HEK293 (cell line): ENCODE results near the gene ARPC4.
A peak's percentile ranks its signal among the peaks of the same experiment; 100 is the strongest.
"Not testable (repeated sequence)": the region's sequence is repeated elsewhere in the genome, so short reads cannot be mapped to it uniquely, and the experiment has no call there.

ENCODE experiments used
- CTCF ChIA-PET: fragments of 350-600 bp; formaldehyde crosslinking; extraction: SDS; loops from one replicate; lab custom pipeline; 2021; ENCODE audit warnings: antibody characterized with exemption; lab: Yijun Ruan, JAX
- POLR2A ChIA-PET: fragments of 300-600 bp; formaldehyde crosslinking; extraction: SDS; loops from one replicate; lab custom pipeline; 2020; ENCODE audit warnings: antibody characterized with exemption, inconsistent platforms; lab: Yijun Ruan, JAX
- H3K27ac ChIP-seq: fragments of 200-500 bp; sonication (Bioruptor generic); 2 replicates; pipeline ENCODE4 v1.5.1; 2014; ENCODE audit warnings: low read depth, low read length, control low read depth, inconsistent platforms; ENCODE audit errors: extremely low read depth
- H3K36me3 ChIP-seq, 2 experiments: fragments of 200-500 bp in 1 of 2; sonication (Bioruptor generic) in 1 of 2; 1 replicate in 1 of 2; 2 replicates in 1 of 2; pipeline ENCODE4 v1.5.1; 2014 to 2017; ENCODE audit warnings: inconsistent platforms in 2 of 2, low read length in 2 of 2; ENCODE audit not compliant: control insufficient read depth in 2 of 2, insufficient read depth in 1 of 2
- H3K4me1 ChIP-seq: fragments of 200-500 bp; sonication (Bioruptor generic); 2 replicates; pipeline ENCODE4 v1.5.1; 2014; ENCODE audit warnings: mild to moderate bottlenecking, low read length, inconsistent platforms; ENCODE audit not compliant: control insufficient read depth, insufficient read depth
- H3K4me3 ChIP-seq: 2 replicates; pipeline ENCODE4 v1.5.1; 2011; ENCODE audit warnings: low read depth, mild to moderate bottlenecking, control low read depth, low read length, moderate library complexity
- H3K9me3 ChIP-seq: fragments of 200-500 bp; sonication (Bioruptor generic); 2 replicates; pipeline ENCODE4 v1.5.1; 2014; ENCODE audit warnings: low read depth, low read length, inconsistent platforms; ENCODE audit not compliant: control insufficient read depth, insufficient read depth
- KLF16 ChIP-seq: fragments of 450-650 bp; formaldehyde crosslinking; IDR thresholded peaks from 2 replicates; pipeline ENCODE4 v1.5.1; 2017; ENCODE audit warnings: missing biosample characterization, missing genetic modification characterization
- KLF8 ChIP-seq: fragments of 450-650 bp; formaldehyde crosslinking; IDR thresholded peaks from 2 replicates; pipeline ENCODE4 v1.5.1; 2016; ENCODE audit warnings: missing biosample characterization, missing genetic modification characterization
- SCRT1 ChIP-seq: fragments of 450-650 bp; formaldehyde crosslinking; IDR thresholded peaks from 2 replicates; pipeline ENCODE4 v1.5.1; 2016; ENCODE audit warnings: missing biosample characterization, missing genetic modification characterization, borderline replicate concordance
- ZNF114 ChIP-seq: fragments of 450-650 bp; formaldehyde crosslinking; IDR thresholded peaks from 2 replicates; pipeline ENCODE4 v1.5.0; 2017; ENCODE audit warnings: missing biosample characterization, missing genetic modification characterization
- ZNF248 ChIP-seq: fragments of 450-650 bp; formaldehyde crosslinking; IDR thresholded peaks from 2 replicates; pipeline ENCODE4 v1.5.1; 2017; ENCODE audit warnings: missing biosample characterization, missing genetic modification characterization
- ZNF354C ChIP-seq: fragments of 450-650 bp; formaldehyde crosslinking; IDR thresholded peaks from 2 replicates; pipeline ENCODE4 v1.5.1; 2016; ENCODE audit warnings: missing biosample characterization, missing genetic modification characterization, low read depth, borderline replicate concordance
- ZNF530 ChIP-seq: fragments of 450-650 bp; formaldehyde crosslinking; IDR thresholded peaks from 2 replicates; pipeline ENCODE4 v1.5.1; 2016; ENCODE audit warnings: low read depth, missing biosample characterization, missing genetic modification characterization
- ZNF571 ChIP-seq: fragments of 450-650 bp; formaldehyde crosslinking; IDR thresholded peaks from 2 replicates; pipeline ENCODE4 v1.5.0; 2017; ENCODE audit warnings: missing biosample characterization, missing genetic modification characterization
- ZNF654 ChIP-seq: fragments of 450-650 bp; formaldehyde crosslinking; IDR thresholded peaks from 2 replicates; pipeline ENCODE4 v1.5.1; 2016; ENCODE audit warnings: low read depth, missing biosample characterization, missing genetic modification characterization
- ZSCAN23 ChIP-seq: fragments of 450-650 bp; formaldehyde crosslinking; IDR thresholded peaks from 2 replicates; pipeline ENCODE4 v1.5.1; 2016; ENCODE audit warnings: missing biosample characterization, missing genetic modification characterization
- ZXDB ChIP-seq: fragments of 450-650 bp; formaldehyde crosslinking; IDR thresholded peaks from 2 replicates; pipeline ENCODE4 v1.5.1; 2016; ENCODE audit warnings: missing biosample characterization, missing genetic modification characterization
- TF ChIP-seq, protein P1 (sequence below): fragments of 450-650 bp; formaldehyde crosslinking; conservative IDR thresholded peaks from 2 replicates; pipeline ENCODE4 v1.5.1; 2016; ENCODE audit warnings: low read depth, missing biosample characterization, missing genetic modification characterization

The ARPC4 gene

DNA sequence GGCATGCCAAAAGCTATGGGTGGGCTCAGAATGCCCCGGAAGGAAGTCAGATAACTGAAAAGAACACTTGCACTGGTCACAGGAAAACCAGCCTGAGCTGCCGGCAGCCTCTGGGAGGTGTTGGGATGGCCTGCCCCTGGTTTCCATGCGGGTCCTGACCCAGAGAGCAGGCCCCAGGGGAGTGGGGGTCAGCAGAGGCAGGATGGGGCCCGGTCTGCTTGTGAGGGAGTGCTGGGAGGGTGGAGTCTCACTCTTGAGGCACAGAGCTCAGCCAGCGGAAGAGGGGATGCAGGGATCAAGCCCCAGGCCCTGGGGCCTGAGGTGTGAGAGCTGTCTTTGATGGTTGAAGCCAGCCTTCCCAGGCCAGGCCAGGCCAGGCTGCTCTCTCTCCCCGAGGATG, 53.3 kb downstream of the ARPC4 start (continued):
- TF ChIP-seq, protein P1, sequence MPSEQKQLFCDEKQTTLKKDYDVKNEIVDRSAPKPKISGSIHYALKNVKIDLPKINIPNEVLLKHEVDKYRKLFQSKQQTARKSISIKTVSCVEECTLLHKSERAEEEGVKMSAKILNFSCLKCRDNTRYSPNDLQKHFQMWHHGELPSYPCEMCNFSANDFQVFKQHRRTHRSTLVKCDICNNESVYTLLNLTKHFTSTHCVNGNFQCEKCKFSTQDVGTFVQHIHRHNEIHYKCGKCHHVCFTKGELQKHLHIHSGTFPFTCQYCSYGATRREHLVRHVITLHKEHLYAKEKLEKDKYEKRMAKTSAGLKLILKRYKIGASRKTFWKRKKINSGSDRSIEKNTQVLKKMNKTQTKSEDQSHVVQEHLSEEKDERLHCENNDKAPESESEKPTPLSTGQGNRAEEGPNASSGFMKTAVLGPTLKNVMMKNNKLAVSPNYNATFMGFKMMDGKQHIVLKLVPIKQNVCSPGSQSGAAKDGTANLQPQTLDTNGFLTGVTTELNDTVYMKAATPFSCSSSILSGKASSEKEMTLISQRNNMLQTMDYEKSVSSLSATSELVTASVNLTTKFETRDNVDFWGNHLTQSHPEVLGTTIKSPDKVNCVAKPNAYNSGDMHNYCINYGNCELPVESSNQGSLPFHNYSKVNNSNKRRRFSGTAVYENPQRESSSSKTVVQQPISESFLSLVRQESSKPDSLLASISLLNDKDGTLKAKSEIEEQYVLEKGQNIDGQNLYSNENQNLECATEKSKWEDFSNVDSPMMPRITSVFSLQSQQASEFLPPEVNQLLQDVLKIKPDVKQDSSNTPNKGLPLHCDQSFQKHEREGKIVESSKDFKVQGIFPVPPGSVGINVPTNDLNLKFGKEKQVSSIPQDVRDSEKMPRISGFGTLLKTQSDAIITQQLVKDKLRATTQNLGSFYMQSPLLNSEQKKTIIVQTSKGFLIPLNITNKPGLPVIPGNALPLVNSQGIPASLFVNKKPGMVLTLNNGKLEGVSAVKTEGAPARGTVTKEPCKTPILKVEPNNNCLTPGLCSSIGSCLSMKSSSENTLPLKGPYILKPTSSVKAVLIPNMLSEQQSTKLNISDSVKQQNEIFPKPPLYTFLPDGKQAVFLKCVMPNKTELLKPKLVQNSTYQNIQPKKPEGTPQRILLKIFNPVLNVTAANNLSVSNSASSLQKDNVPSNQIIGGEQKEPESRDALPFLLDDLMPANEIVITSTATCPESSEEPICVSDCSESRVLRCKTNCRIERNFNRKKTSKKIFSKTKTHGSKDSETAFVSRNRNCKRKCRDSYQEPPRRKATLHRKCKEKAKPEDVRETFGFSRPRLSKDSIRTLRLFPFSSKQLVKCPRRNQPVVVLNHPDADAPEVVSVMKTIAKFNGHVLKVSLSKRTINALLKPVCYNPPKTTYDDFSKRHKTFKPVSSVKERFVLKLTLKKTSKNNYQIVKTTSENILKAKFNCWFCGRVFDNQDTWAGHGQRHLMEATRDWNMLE (tag by site-specific recombination): no peak
- no peak for TF ChIP-seq ZSCAN23 (tag by site-specific recombination)
- no peak for TF ChIP-seq ZNF354C (tag by site-specific recombination)
- TF ChIP-seq, all 188 proteins: peak for 0

DNA sequence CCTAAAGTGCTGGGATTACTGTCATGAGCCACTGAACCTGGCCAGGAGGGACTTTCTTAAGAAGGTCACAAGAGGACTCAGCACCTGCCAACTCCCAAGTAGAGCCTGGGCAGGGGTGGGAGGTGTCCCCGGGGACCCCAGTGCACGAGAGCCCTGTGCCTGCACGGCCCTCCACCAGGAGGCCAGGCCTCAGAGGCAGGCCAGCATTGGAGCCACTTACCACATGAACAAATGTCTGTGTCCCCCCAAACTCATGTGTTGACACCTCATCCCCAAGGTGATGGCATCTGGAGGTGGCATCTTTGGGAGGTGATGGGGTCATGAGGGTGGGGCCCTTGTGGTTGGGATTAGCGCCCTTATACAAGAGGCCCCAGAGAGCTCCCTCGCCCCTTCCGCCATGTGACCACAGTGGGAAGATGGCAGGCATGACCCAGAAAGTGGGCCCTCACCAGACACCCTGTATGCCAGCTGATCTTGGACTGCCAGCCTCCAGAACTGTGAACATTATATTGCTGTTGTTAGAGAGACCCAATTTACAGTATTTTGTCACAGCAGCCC, 54.1 kb downstream of the ARPC4 start:
- POLR2A ChIA-PET: no interaction called here

GRCh38 chr3:9847870-9848269, 55.0 kb downstream of the ARPC4 start:
- H3K36me3 ChIP-seq, H3K4me3 ChIP-seq, H3K4me1 ChIP-seq, POLR2A ChIA-PET, H3K9me3 ChIP-seq, H3K27ac ChIP-seq: not testable (repeated sequence)
- CTCF ChIA-PET: interaction anchor here (1.4 to 2.7 kb wide), 6 partner anchors 11 to 101 kb away, joined by 3 to 14 read pairs (median 6); no protein-coding TSS in a partner anchor

More for the DNA sequence above, 54.1 kb downstream of the ARPC4 start:
- no peaks in the 10 kb centered on the region for H3K4me1 ChIP-seq
- H3K27ac ChIP-seq: no peak overlapping the region
- H3K4me3 ChIP-seq: no peak overlapping the region
- peaks cover 0 to 6% of the 10 kb centered on the region in 2 experiments; a peak in 1 of 3 replicates for H3K36me3 ChIP-seq
- no peaks in the 10 kb centered on the region for H3K9me3 ChIP-seq
- TF ChIP-seq ZNF114 (no peak), SCRT1 (tag by site-specific recombination) (no peak), ZNF248 (tag by site-specific recombination) (no peak), ZNF571 (no peak), ZNF530 (tag by site-specific recombination) (no peak), KLF16 (tag by site-specific recombination) (no peak), KLF8 (tag by site-specific recombination) (no peak), ZXDB (no peak)
- TF ChIP-seq, all 188 proteins: peak for 0
- CTCF ChIA-PET: interaction anchor here (0.6 to 1.1 kb wide), 4 partner anchors 11 to 103 kb away, joined by 3 to 4 read pairs (median 3); no protein-coding TSS in a partner anchor

GRCh38 chr3:9848860-9849259, 56.0 kb downstream of the ARPC4 start:
- H3K36me3 ChIP-seq, H3K9me3 ChIP-seq, H3K4me3 ChIP-seq, H3K27ac ChIP-seq, H3K4me1 ChIP-seq, POLR2A ChIA-PET: not testable (repeated sequence)
- peak; percentile 64 for TF ChIP-seq ZNF654 (tag by site-specific recombination)
- CTCF ChIA-PET: interaction anchor here (0.6 to 2.7 kb wide), 10 partner anchors 10 to 100 kb away, joined by 3 to 14 read pairs (median 4); no protein-coding TSS in a partner anchor

- H3K4me3 ChIP-seq, H3K9me3 ChIP-seq, POLR2A ChIA-PET, H3K27ac ChIP-seq, H3K4me1 ChIP-seq, H3K36me3 ChIP-seq: not testable (repeated sequence)
- CTCF ChIA-PET: interaction anchor here (0.6 kb wide), 2 partner anchors 391 to 870 kb away, joined by 3 to 4 read pairs; no protein-coding TSS in a partner anchor
Observed at GRCh38 chr3:9851383-9851782, 58.5 kb downstream of the ARPC4 start.

DNA sequence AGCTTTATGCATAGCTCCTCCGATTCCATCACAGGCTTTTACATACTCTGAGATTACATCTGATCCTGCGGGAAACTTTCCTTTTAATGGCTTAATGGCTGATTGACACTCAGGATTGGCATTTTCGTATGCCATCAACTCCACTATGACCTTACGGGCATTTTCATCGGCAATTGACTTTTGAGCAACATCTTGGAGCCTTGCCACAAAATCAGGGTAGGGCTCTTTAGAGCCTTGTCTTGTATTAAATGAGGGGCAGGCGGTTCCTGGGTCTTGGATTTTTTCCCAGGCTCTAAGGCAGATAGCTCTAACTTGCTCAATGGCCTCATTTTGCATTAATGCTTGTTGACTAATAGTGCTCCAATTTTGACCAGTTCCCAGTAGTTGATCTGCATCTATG, 59.0 kb downstream of the ARPC4 start:
- H3K27ac ChIP-seq, POLR2A ChIA-PET, H3K9me3 ChIP-seq, H3K36me3 ChIP-seq, H3K4me3 ChIP-seq, H3K4me1 ChIP-seq: not testable (repeated sequence)
- CTCF ChIA-PET: interaction anchor here (0.6 kb wide), 2 partner anchors 392 to 870 kb away, joined by 3 to 4 read pairs; no protein-coding TSS in a partner anchor
